K562 (cell line): ENCODE results near the gene METRN. TPM values are rescaled to one million over a fixed set of nuclear protein-coding genes. Genes with fewer than 3 reads are reported as not detected.

Experiments used
- BCOR ChIP-seq: fragments of 450-650 bp; IDR thresholded peaks from 2 replicates; pipeline ENCODE4 v1.6.1; 2016
- CHD1 ChIP-seq: fragments of 200-600 bp; sonication (generic); IDR thresholded peaks from one replicate; pipeline ENCODE4 v1.6.1; 2012; ENCODE audit warnings: mild to moderate bottlenecking, moderate library complexity, low read length, inconsistent platforms
- EP300 ChIP-seq: IDR thresholded peaks from 2 replicates; pipeline ENCODE4 v1.6.1; 2012; ENCODE audit warnings: low read length, improper control_type of control experiment
- FOXO4 ChIP-seq: fragments of 450-650 bp; formaldehyde crosslinking; IDR thresholded peaks from 2 replicates; pipeline ENCODE4 v1.4.0; 2020; ENCODE audit warnings: mild to moderate bottlenecking, moderate library complexity
- HOXB6 ChIP-seq: fragments of 250-450 bp; sonication (Bioruptor Pico); IDR thresholded peaks from 2 replicates; pipeline ENCODE4 v1.5.1; 2022; ENCODE audit warnings: mild to moderate bottlenecking, borderline replicate concordance
- KDM2B ChIP-seq: fragments of 250-450 bp; sonication (Bioruptor Pico); IDR thresholded peaks from 2 replicates; pipeline ENCODE4 v1.8.0; 2021; ENCODE audit warnings: mild to moderate bottlenecking, moderate library complexity
- L3MBTL2 ChIP-seq: fragments of 450-650 bp; IDR thresholded peaks from 2 replicates; pipeline ENCODE4 v1.6.1; 2016; ENCODE audit warnings: mild to moderate bottlenecking, moderate library complexity
- LCOR ChIP-seq: sonication (generic); formaldehyde crosslinking; IDR thresholded peaks from 2 replicates; pipeline ENCODE4 v1.8.0; 2022; ENCODE audit warnings: mild to moderate bottlenecking, missing genetic modification reagents
- MXI1 ChIP-seq: IDR thresholded peaks from 2 replicates; pipeline ENCODE4 v1.6.1; 2011; ENCODE audit warnings: low read depth, mild to moderate bottlenecking, improper control_type of control experiment, low read length
- NELFE ChIP-seq: IDR thresholded peaks from 2 replicates; pipeline ENCODE4 v1.6.1; 2011; ENCODE audit warnings: mild to moderate bottlenecking; ENCODE audit not compliant: insufficient read depth, insufficient read length
- NFXL1 ChIP-seq: fragments of 450-650 bp; formaldehyde crosslinking; IDR thresholded peaks from 2 replicates; pipeline ENCODE4 v1.4.0; 2021; ENCODE audit warnings: mild to moderate bottlenecking
- PHB ChIP-seq: fragments of 250-450 bp; sonication (Bioruptor Pico); IDR thresholded peaks from 2 replicates; pipeline ENCODE4 v1.5.0; 2021
- POLR2A ChIP-seq: fragments of 450-650 bp; conservative IDR thresholded peaks from 2 replicates; pipeline ENCODE4 v1.6.1; 2016
- PPARD ChIP-seq: fragments of 250-450 bp; sonication (Bioruptor Pico); IDR thresholded peaks from 2 replicates; pipeline ENCODE4 v1.8.0; 2022; ENCODE audit warnings: inconsistent platforms, mild to moderate bottlenecking, moderate library complexity
- RFX5 ChIP-seq: IDR thresholded peaks from 2 replicates; pipeline ENCODE4 v1.6.1; 2011; ENCODE audit warnings: low read depth, mild to moderate bottlenecking, improper control_type of control experiment, low read length
- SMAD2 ChIP-seq: fragments of 150-350 bp; IDR thresholded peaks from 2 replicates; pipeline ENCODE4 v1.6.1; 2014; ENCODE audit warnings: low read depth, mild to moderate bottlenecking, low read length
- VEZF1 ChIP-seq: fragments of 200-800 bp; sonication (Bioruptor generic); IDR thresholded peaks from 2 replicates; pipeline ENCODE4 v1.6.1; 2017; ENCODE audit warnings: missing genetic modification characterization, missing compliant biosample characterization
- ZNF143 ChIP-seq: sonication (generic); formaldehyde crosslinking; IDR thresholded peaks from 2 replicates; pipeline ENCODE4 v1.9.0; 2022; ENCODE audit warnings: mild to moderate bottlenecking, missing genetic modification reagents
- ZNF282 ChIP-seq: sonication (generic); formaldehyde crosslinking; IDR thresholded peaks from 2 replicates; pipeline ENCODE4 v1.8.1; 2023; ENCODE audit warnings: missing genetic modification reagents
- ZNF407 ChIP-seq: fragments of 450-650 bp; IDR thresholded peaks from 2 replicates; pipeline ENCODE4 v1.6.1; 2016; ENCODE audit warnings: low read depth
- polyA plus RNA-seq, 8 experiments: library from polyadenylated mRNA; depleted of rRNA in 4 of 8; stranded (reverse) in 5 of 8; unstranded in 3 of 8; fragments of >200 nt; fragmentation: Nextera tagmentation in 2 of 8; fragmentation: Illumina TruSeq in 1 of 8; extraction: Ambion mirVana in 2 of 8; extraction: Trizol in 1 of 8; gene quantifications; 2 replicates each; pipeline versions ENCODE4 v1.2.1 to v1.2.3, GENCODE V29; 2011 to 2014; ENCODE audit warnings: inconsistent platforms in 1 of 8, missing spikeins in 1 of 8
- total RNA-seq, 7 experiments: library from RNA; depleted of rRNA in 6 of 7; stranded (reverse); fragments of >200 nt in 6 of 7; fragmentation: Illumina TruSeq in 2 of 7; extraction: Trizol in 2 of 7; gene quantifications; 2 replicates each; pipeline versions ENCODE4 v1.2.1 to v1.2.3, GENCODE V29; 2011 to 2021; ENCODE audit warnings: low replicate concordance in 1 of 7

Gene METRN
- total and polyA plus RNA-seq, 9 of the 15 experiments (the other 6 are each of a cell fraction or from before 2014, with no cell fraction given), result 0.20 to 89.8 (median 15.4) TPM

- peak; percentile 84 for TF ChIP-seq VEZF1 (CRISPR knock-in tag)
- TF ChIP-seq L3MBTL2, result peak; percentile 43
- TF ChIP-seq NELFE, result no peak
- no peak for TF ChIP-seq SMAD2
- no peak for TF ChIP-seq BCOR
- no peak for TF ChIP-seq LCOR (CRISPR knock-in tag)
- TF ChIP-seq POLR2A, result no peak; the same call in 1 of the 2 replicates
- no peak for TF ChIP-seq PHB (CRISPR knock-in tag)
- TF ChIP-seq FOXO4 (CRISPR knock-in tag), result no peak
- TF ChIP-seq NFXL1, result no peak
- no peak for TF ChIP-seq ZNF282 (CRISPR knock-in tag)
- TF ChIP-seq EP300, result no peak; the same call in 1 of the 2 replicates
- TF ChIP-seq PPARD, result no peak
- TF ChIP-seq ZNF143, result no peak
- no peak for TF ChIP-seq RFX5
- no peak for TF ChIP-seq HOXB6
- no peak for TF ChIP-seq KDM2B (CRISPR knock-in tag)
- TF ChIP-seq ZNF407, result no peak
- TF ChIP-seq MXI1, result no peak; the same call in 1 of the 2 replicates
- TF ChIP-seq CHD1, result peak; percentile 4
Observed at GRCh38 chr16:679814-680624, 34.9 kb upstream of the METRN start, which contains the start of gene STUB1 (continued).
